Liver (tissue), 9 donors: ENCODE measurements around the gene IRF2. TPM values are rescaled to one million over a fixed set of nuclear protein-coding genes. Genes with fewer than 3 reads are reported as not detected.

ENCODE experiments used
- DNase-seq: peaks from one replicate; pipeline ENCODE4 v3.0.0-alpha.2; 2017; ENCODE audit warnings: low spot score
- H3K27ac ChIP-seq, 2 donors: one replicate each; pipeline ENCODE4 v1.7.0; 2013; ENCODE audit warnings: inconsistent platforms in 2 of 2, low read length in 2 of 2, control low read depth in 1 of 2, low read depth in 1 of 2, mild to moderate bottlenecking in 1 of 2
- H3K27me3 ChIP-seq, 4 donors: one replicate each; pipeline versions ENCODE4 v1.6.1 to v1.7.0; 2013; ENCODE audit warnings: low read length in 3 of 4, inconsistent platforms in 1 of 4, mild to moderate bottlenecking in 1 of 4, moderate library complexity in 1 of 4; ENCODE audit not compliant: control insufficient read depth in 4 of 4, insufficient read depth in 4 of 4
- H3K36me3 ChIP-seq, 4 donors: one replicate each; pipeline versions ENCODE4 v1.6.1 to v1.7.0; 2013; ENCODE audit warnings: low read length in 3 of 4, mild to moderate bottlenecking in 3 of 4, low read depth in 1 of 4, moderate library complexity in 1 of 4; ENCODE audit not compliant: control insufficient read depth in 4 of 4, insufficient read depth in 3 of 4
- H3K4me1 ChIP-seq, 4 donors: one replicate each; pipeline versions ENCODE4 v1.6.1 to v1.7.0; 2013; ENCODE audit warnings: low read length in 3 of 4, mild to moderate bottlenecking in 3 of 4, moderate library complexity in 1 of 4; ENCODE audit not compliant: control insufficient read depth in 4 of 4, insufficient read depth in 4 of 4
- H3K4me3 ChIP-seq, 3 donors: one replicate each; pipeline versions ENCODE4 v1.6.1 to v1.7.0; 2013; ENCODE audit warnings: low read length in 3 of 3, control low read depth in 1 of 3, low read depth in 1 of 3, mild to moderate bottlenecking in 1 of 3
- H3K9ac ChIP-seq, 2 donors: one replicate each; pipeline ENCODE4 v1.7.0; 2013; ENCODE audit warnings: low read length in 2 of 2, mild to moderate bottlenecking in 2 of 2, moderate library complexity in 2 of 2, control low read depth in 1 of 2, low read depth in 1 of 2
- H3K9me3 ChIP-seq, 4 donors: one replicate each; pipeline versions ENCODE4 v1.6.1 to v1.7.0; 2013; ENCODE audit warnings: low read length in 3 of 4; ENCODE audit not compliant: control insufficient read depth in 4 of 4
- ATF3 ChIP-seq: IDR thresholded peaks from 2 replicates; pipeline ENCODE4 v1.6.1; 2016; ENCODE audit warnings: antibody characterized with exemption
- EGR1 ChIP-seq, 2 donors: IDR thresholded peaks; 2 replicates each; pipeline ENCODE4 v1.6.1; 2016 to 2018; ENCODE audit warnings: antibody characterized with exemption in 2 of 2, low read depth in 2 of 2
- FOXA1 ChIP-seq: IDR thresholded peaks from 2 replicates; pipeline ENCODE4 v1.6.1; 2016; ENCODE audit warnings: antibody characterized with exemption
- FOXA2 ChIP-seq: IDR thresholded peaks from 2 replicates; pipeline ENCODE4 v1.6.1; 2016; ENCODE audit warnings: antibody characterized with exemption
- GABPA ChIP-seq, 2 donors: IDR thresholded peaks in 1 of 2; conservative IDR thresholded peaks in 1 of 2; 2 replicates each; pipeline ENCODE4 v1.6.1; 2016; ENCODE audit warnings: antibody characterized with exemption in 2 of 2, mild to moderate bottlenecking in 1 of 2, moderate library complexity in 1 of 2
- HNF4A ChIP-seq, 2 donors: conservative IDR thresholded peaks; 2 replicates each; pipeline ENCODE4 v1.6.1; 2016; ENCODE audit warnings: antibody characterized with exemption in 2 of 2, mild to moderate bottlenecking in 2 of 2
- HNF4G ChIP-seq: IDR thresholded peaks from 2 replicates; pipeline ENCODE4 v1.6.1; 2016; ENCODE audit warnings: antibody characterized with exemption
- JUND ChIP-seq, 2 donors: IDR thresholded peaks; 2 replicates each; pipeline ENCODE4 v1.6.1; 2016; ENCODE audit warnings: antibody characterized with exemption in 2 of 2
- NR2F2 ChIP-seq: IDR thresholded peaks from 2 replicates; pipeline ENCODE4 v1.6.1; 2016; ENCODE audit warnings: antibody characterized with exemption
- RAD21 ChIP-seq, 2 donors: IDR thresholded peaks; 2 replicates each; pipeline ENCODE4 v1.6.1; 2016; ENCODE audit warnings: antibody characterized with exemption in 2 of 2, mild to moderate bottlenecking in 2 of 2
- REST ChIP-seq: IDR thresholded peaks from 2 replicates; pipeline ENCODE4 v1.6.1; 2016; ENCODE audit warnings: antibody characterized with exemption, mild to moderate bottlenecking
- RXRA ChIP-seq, 2 donors: IDR thresholded peaks; 2 replicates each; pipeline ENCODE4 v1.6.1; 2017 to 2018; ENCODE audit warnings: antibody characterized with exemption in 2 of 2, mild to moderate bottlenecking in 1 of 2
- SP1 ChIP-seq: IDR thresholded peaks from 2 replicates; pipeline ENCODE4 v1.6.1; 2018; ENCODE audit warnings: antibody characterized with exemption, mild to moderate bottlenecking
- TAF1 ChIP-seq: conservative IDR thresholded peaks from 2 replicates; pipeline ENCODE4 v1.6.1; 2016; ENCODE audit warnings: antibody characterized with exemption, mild to moderate bottlenecking
- YY1 ChIP-seq: IDR thresholded peaks from 2 replicates; pipeline ENCODE4 v1.6.1; 2016; ENCODE audit warnings: antibody characterized with exemption, mild to moderate bottlenecking
- ZBTB33 ChIP-seq: IDR thresholded peaks from 2 replicates; pipeline ENCODE4 v1.6.1; 2016; ENCODE audit warnings: antibody characterized with exemption
- WGBS: extraction: QIAGEN DNeasy Blood & Tissue Kit; methylation state at CpG from one replicate; pipeline ENCODE4 v1.1.7; 2013; 5-methylcytosine and 5-hydroxymethylcytosine counted together
- polyA plus RNA-seq, 2 donors: library from polyadenylated mRNA; stranded (reverse) in 1 of 2; unstranded in 1 of 2; fragments of 200-250 nt in 1 of 2; fragments of >200 nt in 1 of 2; fragmentation: Nextera tagmentation in 1 of 2; extraction: Ambion mirVana in 1 of 2; gene quantifications; one replicate each; pipeline versions ENCODE4 v1.2.1 to v1.2.3, GENCODE V29; 2013 to 2015
- total RNA-seq, 2 donors: library from RNA; depleted of rRNA; stranded (reverse); fragments of >200 nt; gene quantifications; one replicate each; pipeline ENCODE4 v1.2.3, GENCODE V29; 2014
- TF ChIP-seq, protein P1 (sequence below): fragments of 150-350 bp; IDR thresholded peaks from 2 replicates; pipeline ENCODE4 v1.5.1; 2017; ENCODE audit warnings: improper control_type of control experiment, low read depth, low read length; ENCODE audit not compliant: missing input control
- TF ChIP-seq, protein P2 (sequence below): IDR thresholded peaks from 2 replicates; pipeline ENCODE4 v1.6.1; 2016; ENCODE audit warnings: antibody characterized with exemption
- donor health status: healthy.
- donor health status: healthy.
- donor health status: healthy.
- donor health status: healthy.
- donor health status: healthy.

The IRF2 gene
- total and polyA plus RNA-seq, 4 donors: 12.9 to 25.5 (median 22.2) TPM

DNA sequence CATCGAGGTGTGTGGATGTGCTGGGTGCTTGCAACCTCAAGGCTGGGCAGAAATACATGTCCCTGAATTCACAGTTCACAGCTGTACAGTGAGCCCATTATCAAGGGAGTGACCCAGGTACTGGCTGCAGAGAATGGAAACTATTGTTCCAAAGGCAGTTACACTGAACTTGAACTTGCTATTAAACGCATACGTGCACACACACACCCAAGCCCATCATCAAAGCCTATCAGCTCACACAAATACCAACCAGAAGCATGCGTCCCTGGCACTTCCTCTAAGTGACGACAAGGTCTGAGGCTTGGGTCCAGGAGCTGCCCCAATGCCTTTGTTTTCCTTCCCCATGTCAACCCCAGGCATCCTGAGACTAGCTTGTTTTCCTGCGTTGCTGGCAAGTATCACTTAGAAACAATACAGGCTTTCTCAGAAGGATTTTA lies 88.6 kb downstream of the IRF2 start:
- no peaks in the 10 kb centered on the region for H3K9me3 ChIP-seq
- no peak for DNase-seq
- WGBS: 59% methylated on average over 6 of the region's 6 CpGs
- H3K9ac ChIP-seq: no peak overlapping the region
- peaks cover 8 to 57% (median 42%) of the 10 kb centered on the region in 4 donors for H3K4me1 ChIP-seq
- peaks cover 4 to 29% (median 22%) of the 10 kb centered on the region in 4 donors for H3K36me3 ChIP-seq
- H3K27me3 ChIP-seq: no peaks in the 10 kb centered on the region
- peak; percentile 5 for TF ChIP-seq SP1
- TF ChIP-seq YY1: no peak
- TF ChIP-seq RXRA (IDR thresholded peaks at IDR 0.05): peak in 1 of 2 donors; percentile 17
- H3K4me3 ChIP-seq: no peak overlapping the region
- H3K27ac ChIP-seq: peak overlapping the region; percentile 88 to 96

DNA sequence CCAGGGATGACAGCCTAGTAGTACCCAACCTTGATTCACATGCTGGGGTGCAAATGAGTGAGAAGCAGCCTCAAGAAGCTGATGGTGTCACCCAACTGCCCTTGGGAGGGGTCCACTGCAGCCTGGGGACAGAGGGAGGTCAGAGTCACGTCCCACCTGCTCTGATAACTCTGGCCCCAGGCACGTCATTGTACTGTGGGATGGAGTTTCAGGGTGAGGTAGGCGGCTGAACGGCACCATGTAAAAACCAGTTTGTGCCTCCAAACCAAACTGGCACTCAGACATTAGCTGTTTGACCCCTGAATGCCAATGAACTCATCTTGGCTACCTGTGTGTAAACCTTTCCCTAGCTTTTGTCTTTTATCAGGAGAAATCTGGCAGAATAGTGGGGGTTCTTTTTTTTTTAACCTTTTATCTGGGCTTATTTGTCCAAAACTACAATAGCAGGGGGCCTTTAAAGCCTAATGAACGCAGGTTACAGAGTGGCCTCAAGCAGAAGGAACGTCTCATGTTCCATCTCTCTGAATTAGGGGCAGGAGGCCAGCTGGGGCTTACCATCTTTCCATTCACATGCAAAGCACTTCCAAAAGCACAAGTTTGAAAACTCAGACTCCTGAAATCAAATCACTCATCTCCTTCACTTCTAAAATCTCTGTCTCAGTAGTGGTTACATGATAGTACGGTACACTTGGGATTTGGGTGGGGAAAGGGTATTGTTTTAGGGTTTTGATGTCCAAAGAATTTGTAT lies 89.4 kb downstream of the IRF2 start:
- WGBS: 41% methylated on average over 7 of the region's 7 CpGs
- DNase-seq: no peak

More for the DNA sequence above, 89.4 kb downstream of the IRF2 start:
- H3K4me1 ChIP-seq: peaks cover 8 to 59% (median 45%) of the 10 kb centered on the region in 4 donors
- TF ChIP-seq GABPA (IDR thresholded peaks at IDR 0.05 in 1 of 2, conservative IDR thresholded peaks at IDR 0.05 in 1 of 2) (no peak), FOXA2 (no peak), RXRA (IDR thresholded peaks at IDR 0.05) (peak; percentile 62 to 78), HNF4A (conservative IDR thresholded peaks at IDR 0.05) (peak; percentile 41 to 61), ZBTB33 (peak; percentile 13), EGR1 (IDR thresholded peaks at IDR 0.05; ENCODE audit: low read depth in 2 of 2) (no peak), FOXA1 (no peak), NR2F2 (no peak), JUND (IDR thresholded peaks at IDR 0.05) (no peak), RAD21 (IDR thresholded peaks at IDR 0.05) (no peak), HNF4G (no peak), ATF3 (no peak), REST (no peak), TAF1 (no peak), YY1 (peak; percentile 49), SP1 (peak; percentile 17)
- TF ChIP-seq, protein P1, sequence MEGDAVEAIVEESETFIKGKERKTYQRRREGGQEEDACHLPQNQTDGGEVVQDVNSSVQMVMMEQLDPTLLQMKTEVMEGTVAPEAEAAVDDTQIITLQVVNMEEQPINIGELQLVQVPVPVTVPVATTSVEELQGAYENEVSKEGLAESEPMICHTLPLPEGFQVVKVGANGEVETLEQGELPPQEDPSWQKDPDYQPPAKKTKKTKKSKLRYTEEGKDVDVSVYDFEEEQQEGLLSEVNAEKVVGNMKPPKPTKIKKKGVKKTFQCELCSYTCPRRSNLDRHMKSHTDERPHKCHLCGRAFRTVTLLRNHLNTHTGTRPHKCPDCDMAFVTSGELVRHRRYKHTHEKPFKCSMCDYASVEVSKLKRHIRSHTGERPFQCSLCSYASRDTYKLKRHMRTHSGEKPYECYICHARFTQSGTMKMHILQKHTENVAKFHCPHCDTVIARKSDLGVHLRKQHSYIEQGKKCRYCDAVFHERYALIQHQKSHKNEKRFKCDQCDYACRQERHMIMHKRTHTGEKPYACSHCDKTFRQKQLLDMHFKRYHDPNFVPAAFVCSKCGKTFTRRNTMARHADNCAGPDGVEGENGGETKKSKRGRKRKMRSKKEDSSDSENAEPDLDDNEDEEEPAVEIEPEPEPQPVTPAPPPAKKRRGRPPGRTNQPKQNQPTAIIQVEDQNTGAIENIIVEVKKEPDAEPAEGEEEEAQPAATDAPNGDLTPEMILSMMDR: no peak
- TF ChIP-seq, protein P2, sequence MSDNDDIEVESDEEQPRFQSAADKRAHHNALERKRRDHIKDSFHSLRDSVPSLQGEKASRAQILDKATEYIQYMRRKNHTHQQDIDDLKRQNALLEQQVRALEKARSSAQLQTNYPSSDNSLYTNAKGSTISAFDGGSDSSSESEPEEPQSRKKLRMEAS: peak; percentile 15
- H3K4me3 ChIP-seq: no peak overlapping the region
- H3K27ac ChIP-seq: peak overlapping the region; percentile 88 to 96
- peaks cover 2 to 22% (median 15%) of the 10 kb centered on the region in 4 donors for H3K36me3 ChIP-seq
- H3K27me3 ChIP-seq: no peaks in the 10 kb centered on the region
- peak overlapping the region in 1 of 2 donors; percentile 3 for H3K9ac ChIP-seq
- no peaks in the 10 kb centered on the region for H3K9me3 ChIP-seq
